Left renal cortex interstitium (tissue), 4 donors: ENCODE measurements around the gene EFS. TPM values are rescaled to one million over a fixed set of nuclear protein-coding genes. Genes with fewer than 3 reads are reported as not detected.
"Not testable (repeated sequence)": the region's sequence is repeated elsewhere in the genome, so short reads cannot be mapped to it uniquely, and the experiment has no call there.

ENCODE experiments used
- DNase-seq, 4 donors: peaks; one replicate each; pipeline ENCODE4 v3.0.0-alpha.2; 2013; ENCODE audit warnings: low read depth in 4 of 4, low spot score in 2 of 4, missing footprints in 1 of 4
- polyA plus RNA-seq, 4 donors: library from polyadenylated mRNA; unstranded; fragments of 120-200 nt; gene quantifications; one replicate each; pipeline ENCODE4 v1.2.1, GENCODE V29; 2013; ENCODE audit not compliant: insufficient read length in 4 of 4

The EFS gene
- polyA plus RNA-seq, 4 donors: 30.5 to 56.8 (median 48.6) TPM

- no peak for DNase-seq
Measured at GRCh38 chr14:23399591-23399990, 34.6 kb upstream of the EFS start.

GRCh38 chr14:23399136-23399535 is 34.2 kb upstream of the EFS start:
- DNase-seq: no peak

GRCh38 chr14:23398348-23398747 is 33.4 kb upstream of the EFS start:
- no peak for DNase-seq

DNA sequence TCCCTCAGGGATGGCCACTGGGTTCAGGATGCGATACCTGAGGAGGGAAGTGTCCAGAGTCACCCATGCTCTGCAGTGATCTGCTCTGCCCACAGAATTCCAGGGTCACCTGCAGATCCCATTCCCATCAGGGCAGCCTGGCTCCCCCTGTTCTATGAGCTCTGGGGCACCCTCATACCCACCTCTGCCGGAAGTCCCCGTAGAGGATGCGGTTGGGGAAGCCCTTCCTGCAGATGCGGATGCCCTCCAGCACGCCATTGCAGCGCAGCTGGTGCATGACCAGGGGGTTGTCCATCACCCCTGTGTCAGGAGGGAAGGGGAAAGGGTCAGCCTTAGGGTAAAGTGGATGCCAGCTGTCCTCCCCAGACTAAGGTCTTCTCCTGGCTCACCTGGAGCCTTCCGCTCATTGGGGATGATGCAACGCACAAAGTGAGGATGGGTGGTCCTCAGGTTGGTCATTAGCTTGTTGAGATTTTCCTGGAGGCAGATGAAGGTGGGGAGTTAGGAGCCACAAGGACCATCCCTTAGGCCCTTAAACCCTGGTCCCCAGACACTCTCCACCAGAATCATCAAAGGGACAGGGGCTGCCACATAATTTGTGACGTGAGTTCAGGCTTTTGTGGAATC is 31.9 kb upstream of the EFS start:
- DNase-seq: no peak

- DNase-seq: no peak
Measured at GRCh38 chr14:23396126-23396525, 31.2 kb upstream of the EFS start.

DNA sequence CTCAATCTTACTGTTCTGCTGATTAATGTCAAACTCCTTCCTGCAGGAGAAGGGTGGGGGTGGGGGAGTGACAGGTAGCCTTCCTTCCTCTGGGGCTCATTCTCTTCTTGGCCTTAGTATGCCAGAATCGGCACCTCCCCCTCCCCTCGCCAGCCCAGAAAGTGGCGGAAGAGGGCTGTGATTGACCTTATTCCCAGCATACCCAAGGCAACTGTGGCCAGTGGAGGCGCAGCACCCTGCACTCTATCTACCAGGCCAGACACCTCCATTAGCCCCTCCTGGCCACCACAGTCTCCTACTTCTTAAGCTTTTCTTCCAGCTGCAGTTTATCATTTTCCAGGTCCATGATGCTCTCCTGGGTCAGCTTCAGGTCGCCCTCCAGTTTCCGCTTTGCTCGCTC is 27.6 kb upstream of the EFS start:
- DNase-seq: no peak

- not testable (repeated sequence) for DNase-seq
Measured at GRCh38 chr14:23389871-23390270, 24.9 kb upstream of the EFS start.

DNA sequence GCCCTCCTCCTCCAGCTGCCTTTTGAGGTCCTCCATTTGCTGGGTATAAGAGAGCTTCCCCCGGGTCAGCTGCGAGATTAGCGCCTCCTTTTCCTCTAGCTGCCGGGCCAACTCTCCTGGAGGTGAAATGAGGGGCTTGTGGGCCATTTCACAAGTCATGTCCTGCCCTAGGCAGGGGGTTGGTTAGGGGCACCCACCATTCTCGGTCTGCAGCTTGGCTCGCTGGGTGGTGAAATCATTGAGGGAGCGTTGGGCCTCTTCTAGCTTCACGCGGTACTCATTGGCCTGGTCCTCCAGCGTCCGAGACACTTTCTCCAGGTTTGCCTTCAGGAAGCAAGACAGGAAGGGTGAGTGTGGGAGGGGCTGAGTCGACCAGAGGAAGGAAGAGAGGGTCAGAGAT is 24.4 kb upstream of the EFS start:
- no peak for DNase-seq

DNA sequence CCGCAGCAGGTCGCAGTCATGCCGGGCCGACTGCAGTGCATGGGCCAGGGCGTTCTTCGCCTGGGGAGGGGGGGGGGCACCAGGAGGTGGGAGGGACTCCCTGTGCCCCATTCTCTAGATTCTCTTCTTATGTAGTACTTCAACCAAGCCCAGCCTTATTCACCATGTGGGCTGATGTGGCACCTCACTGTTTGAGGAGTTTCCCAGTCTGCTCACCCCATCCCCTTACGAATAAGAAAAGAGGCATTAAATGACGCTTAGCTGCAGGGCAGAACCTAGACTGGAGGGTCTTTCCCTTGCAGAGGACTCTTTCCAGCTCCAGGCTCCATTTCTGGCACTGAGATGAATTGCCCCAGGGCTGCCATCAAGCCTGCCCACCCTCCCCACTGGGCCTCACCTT is 24.0 kb upstream of the EFS start:
- DNase-seq: no peak

- no peak for DNase-seq
Measured at GRCh38 chr14:23387916-23388882, 23.2 kb upstream of the EFS start.

DNA sequence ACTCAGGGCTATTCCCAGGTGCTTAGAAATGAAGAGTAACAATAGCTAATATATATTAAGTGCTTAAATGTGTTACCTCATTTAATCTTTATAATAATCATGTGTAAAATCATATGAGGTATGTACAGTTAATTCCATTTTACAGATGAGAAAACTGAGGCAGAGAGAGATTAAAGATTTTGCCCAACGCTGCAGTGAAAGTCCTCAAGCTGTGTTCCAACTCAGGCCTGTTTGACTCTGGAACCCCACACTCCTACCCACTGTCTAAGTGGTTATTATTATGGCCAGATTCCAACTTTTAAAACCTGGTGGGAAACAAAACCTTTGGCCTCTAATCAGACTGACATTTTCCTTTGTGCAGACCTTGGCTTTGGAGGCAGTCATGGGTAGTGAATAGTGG is 22.0 kb upstream of the EFS start:
- no peak for DNase-seq

DNA sequence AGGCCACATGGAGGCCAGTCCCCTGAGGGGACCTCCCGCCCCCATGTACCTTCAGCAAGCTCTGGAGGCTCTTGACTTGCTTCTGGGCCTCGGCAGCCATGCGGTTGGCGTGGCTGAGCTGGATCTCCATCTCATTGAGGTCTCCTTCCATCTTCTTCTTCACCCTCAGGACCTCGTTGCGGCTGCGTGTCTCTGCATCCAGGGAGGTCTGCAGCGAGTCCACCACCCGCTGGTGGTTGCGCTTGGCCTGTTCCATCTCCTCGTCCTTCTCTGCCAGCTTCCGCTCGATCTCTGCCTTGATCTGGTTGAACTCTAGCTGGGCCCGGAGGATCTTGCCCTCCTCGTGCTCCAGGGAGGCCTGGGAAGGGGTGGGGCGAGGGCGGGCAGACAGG is 21.3 kb upstream of the EFS start:
- not testable (repeated sequence) for DNase-seq

DNA sequence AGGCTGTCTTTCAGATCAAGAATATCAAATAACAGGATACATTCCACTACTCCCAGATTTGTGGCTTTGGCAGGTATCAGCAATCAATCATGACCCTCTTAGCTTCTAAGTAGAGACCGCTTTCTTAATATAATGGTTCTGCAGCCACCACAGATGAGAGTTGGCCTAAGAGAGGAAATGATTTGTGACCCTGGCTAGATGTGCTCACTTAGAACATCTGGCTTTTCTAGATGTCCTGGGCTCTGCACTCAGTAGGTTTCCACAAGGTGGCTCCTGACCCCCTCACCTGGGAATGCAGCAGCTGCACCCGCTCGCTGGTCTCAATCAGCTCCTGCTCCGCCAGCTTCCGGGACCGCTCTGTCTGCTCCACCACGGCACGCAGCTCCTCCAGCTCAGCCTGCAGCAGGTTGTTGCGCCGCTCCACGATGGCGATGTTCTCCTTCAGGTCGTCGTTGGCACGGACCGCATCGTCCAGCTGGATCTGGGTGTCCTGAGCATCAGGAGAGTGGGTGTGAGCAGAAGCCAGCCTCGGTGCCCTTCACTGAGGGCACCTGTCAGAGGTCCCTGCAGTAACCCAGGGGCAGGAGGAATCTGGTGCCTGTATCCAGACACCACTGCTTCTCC is 20.8 kb upstream of the EFS start:
- peak in 1 of 4 donors; percentile 13 for DNase-seq

GRCh38 chr14:23385244-23385641 is 20.3 kb upstream of the EFS start:
- no peak for DNase-seq

DNA sequence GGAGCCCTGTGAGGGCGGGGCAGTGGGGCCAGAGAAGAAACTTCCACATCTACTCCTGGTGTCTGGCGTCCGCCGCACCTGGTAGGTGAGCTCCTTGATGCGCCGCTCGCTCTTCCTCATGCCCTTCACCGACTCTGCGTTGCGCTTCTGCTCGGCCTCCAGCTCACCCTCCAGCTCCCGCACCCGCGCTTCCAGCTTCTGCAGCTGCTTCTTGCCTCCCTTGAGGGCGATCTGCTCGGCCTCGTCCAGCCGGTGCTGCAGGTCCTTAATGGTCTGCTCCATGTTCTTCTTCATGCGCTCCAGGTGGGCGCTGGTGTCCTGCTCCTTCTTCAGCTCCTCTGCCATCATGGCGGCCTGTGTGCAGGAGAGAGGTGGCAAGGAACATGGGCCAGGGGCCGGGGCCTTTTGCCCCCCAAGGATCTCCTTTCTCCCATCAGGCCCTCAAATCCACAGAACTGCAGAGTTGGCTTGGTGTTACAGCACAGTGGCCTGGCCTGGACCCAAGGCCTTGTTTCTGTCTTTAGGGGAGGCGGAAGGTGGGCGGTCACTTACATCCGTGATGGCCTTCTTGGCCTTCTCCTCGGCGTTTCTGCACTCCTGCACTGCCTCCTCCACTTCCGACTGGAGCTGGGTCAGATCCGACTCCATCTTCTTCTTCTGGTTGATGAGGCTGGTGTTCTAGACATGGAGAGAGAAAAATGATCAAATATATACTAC is 19.6 kb upstream of the EFS start:
- no peak for DNase-seq

DNA sequence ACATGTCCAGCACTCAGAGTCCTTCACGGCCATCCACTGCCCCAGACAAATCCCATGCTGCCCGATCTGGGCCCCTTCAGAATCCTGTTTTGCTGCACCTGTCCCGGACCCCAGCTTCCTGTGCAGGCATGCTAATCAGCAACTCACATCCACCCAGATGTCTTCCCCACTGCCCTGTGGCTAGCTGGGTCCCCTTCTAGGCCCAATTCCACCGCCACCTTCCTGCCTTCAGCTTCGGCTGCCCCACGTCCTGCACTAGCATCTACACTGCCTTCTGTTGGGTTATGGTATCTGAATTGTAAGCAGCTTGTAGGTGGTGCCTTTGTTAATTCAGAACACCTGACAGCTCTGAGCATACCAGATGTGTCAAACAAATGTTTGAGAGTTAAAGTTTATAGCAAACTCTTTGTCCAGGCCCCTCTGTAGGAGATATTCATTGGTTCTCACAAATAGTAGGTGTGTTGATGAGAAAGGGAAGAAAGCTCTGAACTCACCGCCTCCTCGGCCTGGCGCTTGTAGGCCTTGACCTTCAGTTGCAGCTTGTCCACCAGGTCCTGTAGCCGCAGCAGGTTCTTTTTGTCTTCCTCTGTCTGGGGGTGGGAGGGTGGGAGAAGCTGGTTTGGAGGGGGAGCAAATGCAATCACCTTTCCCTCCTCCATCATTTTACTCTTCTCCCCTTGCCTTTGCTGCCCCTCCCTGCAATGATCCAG is 17.9 kb upstream of the EFS start:
- DNase-seq: no peak

GRCh38 chr14:23382276-23382675 is 17.3 kb upstream of the EFS start:
- no peak for DNase-seq

DNA sequence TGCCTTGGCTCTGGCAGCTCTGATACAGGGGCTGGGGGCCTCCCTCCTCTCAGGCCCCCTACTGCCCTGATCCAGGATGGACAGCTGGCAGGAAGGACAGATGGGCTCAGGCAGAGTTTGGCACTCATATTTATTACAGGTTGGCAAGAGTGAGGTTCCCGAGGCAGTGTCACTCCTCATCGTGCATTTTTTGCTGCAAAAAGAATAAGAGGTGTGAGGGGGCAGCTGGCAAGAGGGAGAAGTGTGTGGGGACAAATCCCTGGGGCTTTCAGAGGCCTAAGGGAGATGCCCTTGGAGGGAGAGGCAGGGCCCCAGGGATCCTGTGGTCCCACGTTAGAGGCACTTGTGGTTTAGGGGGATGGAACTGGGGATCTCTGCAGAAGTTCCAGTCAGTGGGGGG is 16.9 kb upstream of the EFS start:
- DNase-seq: no peak

GRCh38 chr14:23380976-23381375 is 16.0 kb upstream of the EFS start:
- DNase-seq: no peak

DNA sequence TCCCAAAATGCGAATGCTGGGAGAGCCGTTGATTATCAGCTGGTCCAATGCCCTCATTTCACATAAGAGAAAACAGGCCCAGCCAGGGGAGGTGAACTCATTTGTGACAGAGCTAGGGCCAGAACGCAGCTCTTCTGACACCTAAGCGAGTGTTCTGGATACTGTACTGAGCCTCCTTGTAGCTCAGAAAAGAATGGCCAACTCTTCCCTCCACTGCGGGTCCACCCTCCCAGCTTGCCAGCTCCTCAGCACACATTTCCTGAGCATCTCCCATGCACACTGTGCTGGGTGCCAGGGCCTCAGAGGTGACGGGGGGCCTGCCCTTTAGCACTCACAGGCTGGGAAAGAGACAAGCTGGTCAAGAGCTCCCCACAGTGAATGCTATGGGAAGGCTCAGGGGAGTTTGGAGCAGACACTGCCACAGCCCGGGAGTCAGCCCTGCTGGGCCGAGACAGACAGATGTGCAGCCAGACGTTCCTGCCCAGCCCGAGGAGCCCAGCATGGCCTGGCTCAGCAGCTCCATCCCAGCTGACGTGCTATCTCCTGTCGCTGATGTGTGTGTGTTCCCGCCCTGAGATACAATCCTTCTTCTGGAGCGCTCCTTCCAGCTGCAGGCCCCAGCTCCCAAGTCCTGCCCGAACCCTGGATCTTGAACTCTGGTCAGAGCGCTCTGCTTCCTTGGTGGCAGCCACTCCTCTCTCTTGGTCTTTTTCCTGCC is 15.4 kb upstream of the EFS start:
- DNase-seq: no peak
